Cardiac fibroblast (primary cell): Measurements from ENCODE around the gene SPI1.

Experiments
- DNase-seq, 2 donors: peaks; one replicate each; pipeline versions ENCODE4 v3.0.0 to v3.0.0-alpha.2; 2010; ENCODE audit warnings: low read depth in 2 of 2
- H3K4me3 ChIP-seq, 2 donors: replicated peaks in 1 of 2; 1 replicate in 1 of 2; 2 replicates in 1 of 2; pipeline ENCODE4 v1.5.1; 2011; ENCODE audit warnings: low read depth in 2 of 2, low read length in 2 of 2, mild to moderate bottlenecking in 2 of 2, moderate library complexity in 1 of 2
- TF ChIP-seq, protein P1 (sequence below): IDR thresholded peaks from one replicate; pipeline ENCODE4 v1.5.1; 2011; ENCODE audit warnings: low read depth, mild to moderate bottlenecking, low read length, inconsistent platforms

The SPI1 gene

DNA sequence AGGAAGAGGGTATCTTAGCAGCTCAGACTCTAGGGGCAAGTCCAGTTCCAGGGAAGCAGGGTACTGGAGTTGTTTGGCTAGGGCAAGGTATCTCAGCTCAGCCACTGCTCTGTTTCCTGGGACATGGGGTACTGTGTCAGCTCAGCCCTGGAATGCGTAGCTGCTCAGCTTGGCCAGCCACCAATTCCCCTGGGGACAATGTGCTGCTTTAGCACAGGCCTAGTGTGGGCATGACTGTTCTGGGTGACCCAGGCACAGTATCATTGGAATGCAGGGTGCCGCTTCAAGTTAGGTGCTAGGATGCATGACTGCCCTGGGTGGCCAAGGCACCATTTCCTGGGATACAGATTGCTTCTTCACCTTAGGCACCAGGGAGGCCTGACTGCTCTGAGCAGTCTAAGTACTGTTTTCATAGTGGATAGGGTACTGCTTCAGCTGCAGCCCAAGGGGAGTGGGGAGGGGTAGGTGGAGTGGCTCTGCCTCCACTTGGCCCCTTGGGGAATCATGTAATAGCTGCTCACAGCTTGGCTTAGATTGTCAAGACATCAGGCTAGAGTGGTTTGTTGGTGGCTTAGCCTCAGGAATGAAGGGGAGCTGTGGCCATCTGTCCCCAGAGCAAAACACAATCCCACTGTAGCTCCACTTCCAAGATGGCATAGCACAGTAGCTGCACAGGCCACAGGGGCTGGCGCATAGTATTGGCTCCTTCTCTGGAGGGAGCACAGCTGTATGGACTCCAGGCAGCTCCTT, 72.4 kb downstream of the SPI1 start:
- peak in 1 of 2 donors; percentile 36 for DNase-seq
- H3K4me3 ChIP-seq: no peak overlapping the region
- TF ChIP-seq, protein P1, sequence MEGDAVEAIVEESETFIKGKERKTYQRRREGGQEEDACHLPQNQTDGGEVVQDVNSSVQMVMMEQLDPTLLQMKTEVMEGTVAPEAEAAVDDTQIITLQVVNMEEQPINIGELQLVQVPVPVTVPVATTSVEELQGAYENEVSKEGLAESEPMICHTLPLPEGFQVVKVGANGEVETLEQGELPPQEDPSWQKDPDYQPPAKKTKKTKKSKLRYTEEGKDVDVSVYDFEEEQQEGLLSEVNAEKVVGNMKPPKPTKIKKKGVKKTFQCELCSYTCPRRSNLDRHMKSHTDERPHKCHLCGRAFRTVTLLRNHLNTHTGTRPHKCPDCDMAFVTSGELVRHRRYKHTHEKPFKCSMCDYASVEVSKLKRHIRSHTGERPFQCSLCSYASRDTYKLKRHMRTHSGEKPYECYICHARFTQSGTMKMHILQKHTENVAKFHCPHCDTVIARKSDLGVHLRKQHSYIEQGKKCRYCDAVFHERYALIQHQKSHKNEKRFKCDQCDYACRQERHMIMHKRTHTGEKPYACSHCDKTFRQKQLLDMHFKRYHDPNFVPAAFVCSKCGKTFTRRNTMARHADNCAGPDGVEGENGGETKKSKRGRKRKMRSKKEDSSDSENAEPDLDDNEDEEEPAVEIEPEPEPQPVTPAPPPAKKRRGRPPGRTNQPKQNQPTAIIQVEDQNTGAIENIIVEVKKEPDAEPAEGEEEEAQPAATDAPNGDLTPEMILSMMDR: no peak
